NCI-H2196 (cell line): Measurements from ENCODE around the gene CNIH2.
"Not testable (repeated sequence)": the region's sequence is repeated elsewhere in the genome, so short reads cannot be mapped to it uniquely, and the experiment has no call there.

Experiments used
- DNase-seq: peaks from one replicate; lab custom pipeline; 2025; ENCODE audit not compliant: unreplicated experiment; lab: John Stamatoyannopoulos, UW

The CNIH2 gene

DNA sequence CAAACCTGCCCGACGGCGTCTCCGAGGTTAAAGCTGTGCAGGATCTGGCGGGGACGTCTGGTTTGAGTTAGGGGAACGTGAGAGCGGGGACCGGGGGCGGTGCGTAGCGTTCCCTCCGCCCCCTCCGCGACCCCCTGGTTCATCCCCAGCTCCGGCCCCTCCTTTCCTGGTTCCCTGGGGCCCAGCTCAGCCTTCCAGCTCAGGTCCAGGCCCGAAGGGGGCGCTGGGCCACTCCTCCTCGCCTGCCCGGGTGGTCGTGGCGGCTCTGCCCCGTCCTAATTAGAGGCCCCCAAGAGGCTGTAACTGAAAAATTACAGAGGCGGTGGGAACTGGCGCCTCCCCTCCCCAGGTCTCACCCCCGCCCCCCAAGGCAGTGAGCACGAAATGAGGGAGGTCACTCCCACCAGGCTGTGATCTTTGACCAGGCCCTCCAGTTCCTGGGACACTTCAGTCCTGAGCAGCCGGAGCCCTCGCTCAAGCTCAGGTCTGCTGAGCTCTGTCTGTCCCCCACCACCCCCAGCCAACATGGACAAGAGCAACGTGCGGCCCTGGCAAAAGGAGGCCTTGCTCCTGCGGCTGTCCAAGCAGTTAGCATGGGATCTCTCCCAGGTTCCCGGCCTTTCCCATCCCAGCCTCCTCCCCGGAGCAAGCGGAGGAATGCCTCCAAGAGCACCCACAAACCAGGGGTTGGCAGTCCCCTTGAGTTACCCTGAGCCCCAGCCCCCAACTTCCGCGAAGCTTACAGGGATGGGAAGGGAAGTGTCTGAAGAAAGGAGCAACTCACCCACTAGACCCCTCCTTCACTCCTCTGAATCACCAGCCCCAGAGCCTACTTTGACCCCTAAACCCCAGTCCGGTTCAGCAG is 35.6 kb downstream of the CNIH2 start:
- DNase-seq: no peak

DNA sequence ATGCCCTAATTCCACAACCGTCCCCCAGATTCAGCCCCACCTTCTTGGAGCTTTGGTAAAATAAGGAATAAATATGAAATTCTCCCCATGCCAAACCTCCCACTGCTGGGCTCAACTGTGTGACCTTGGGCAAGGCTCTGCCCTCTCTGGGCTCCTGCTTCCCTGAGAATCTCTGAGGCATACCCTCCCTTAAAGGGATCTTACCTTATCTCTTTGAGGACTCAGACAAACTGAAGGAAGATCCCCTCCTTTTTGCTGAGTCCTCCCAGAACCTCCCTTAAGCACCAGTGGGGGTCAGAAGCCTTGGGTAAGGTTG is 36.2 kb downstream of the CNIH2 start:
- DNase-seq: no peak

DNA sequence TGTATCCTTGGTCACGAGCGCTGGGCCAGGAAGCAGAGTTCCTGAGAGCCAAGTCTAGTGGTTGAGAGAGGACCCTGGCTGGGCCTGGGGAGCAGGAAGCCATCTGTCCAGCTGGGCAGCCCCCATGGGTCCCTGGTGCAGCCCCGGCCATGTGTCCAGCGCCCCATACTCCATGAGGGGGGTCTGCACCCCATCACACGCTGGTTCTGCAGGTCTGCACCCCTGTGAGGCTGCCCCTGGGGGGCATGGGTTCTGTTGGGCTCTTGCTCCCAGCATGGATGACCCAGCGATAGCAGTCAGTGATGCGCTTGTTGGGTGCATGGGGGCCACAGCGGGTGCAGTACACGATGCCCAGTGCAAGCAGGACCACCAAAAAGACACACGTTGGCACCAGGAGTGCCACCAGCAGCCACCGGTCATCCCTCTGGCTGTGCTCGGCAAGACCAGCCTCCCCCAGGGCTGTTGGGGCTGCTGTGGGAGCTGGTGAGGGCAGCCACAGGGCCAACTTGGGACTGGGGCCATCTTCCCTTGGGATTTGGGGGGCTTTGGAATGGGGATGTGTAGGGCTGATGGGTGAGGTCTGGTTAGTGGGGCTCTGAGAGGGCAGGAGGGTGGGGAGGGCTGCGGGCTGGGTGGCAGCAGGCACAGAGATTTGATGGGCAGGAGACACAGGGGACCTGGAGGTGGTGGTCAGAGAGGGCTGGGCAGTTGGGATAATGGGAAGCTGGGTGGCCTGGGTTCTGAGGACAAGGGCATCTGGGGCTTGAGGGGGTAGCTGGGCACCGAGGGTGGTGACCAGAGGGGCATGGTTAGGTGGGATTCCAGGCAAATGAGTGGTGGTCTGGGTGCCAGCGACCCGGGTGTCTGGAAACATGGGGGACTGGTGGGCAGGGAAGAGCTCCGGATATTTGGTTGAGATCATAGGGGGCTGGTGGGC is 36.9 kb downstream of the CNIH2 start:
- DNase-seq: no peak

DNA sequence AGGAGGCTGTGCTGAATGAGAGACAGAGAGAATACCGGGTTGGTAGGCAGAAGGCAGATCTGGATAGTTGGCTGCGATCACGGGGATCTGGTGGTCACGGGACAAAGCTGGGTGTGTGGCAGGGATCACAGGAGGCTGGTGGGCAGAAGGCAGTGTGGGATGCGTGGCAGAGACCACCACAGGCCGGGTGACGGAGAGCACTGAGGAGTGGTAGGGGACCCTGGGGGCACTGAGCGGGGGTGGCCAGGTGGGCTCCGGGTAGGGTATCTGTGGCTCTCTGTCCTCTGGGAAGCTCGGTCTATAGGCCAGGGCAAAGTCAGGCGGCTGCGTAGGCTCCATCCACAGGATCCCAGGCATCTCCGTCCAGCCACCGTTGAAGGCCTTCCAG is 37.5 kb downstream of the CNIH2 start:
- no peak for DNase-seq

DNA sequence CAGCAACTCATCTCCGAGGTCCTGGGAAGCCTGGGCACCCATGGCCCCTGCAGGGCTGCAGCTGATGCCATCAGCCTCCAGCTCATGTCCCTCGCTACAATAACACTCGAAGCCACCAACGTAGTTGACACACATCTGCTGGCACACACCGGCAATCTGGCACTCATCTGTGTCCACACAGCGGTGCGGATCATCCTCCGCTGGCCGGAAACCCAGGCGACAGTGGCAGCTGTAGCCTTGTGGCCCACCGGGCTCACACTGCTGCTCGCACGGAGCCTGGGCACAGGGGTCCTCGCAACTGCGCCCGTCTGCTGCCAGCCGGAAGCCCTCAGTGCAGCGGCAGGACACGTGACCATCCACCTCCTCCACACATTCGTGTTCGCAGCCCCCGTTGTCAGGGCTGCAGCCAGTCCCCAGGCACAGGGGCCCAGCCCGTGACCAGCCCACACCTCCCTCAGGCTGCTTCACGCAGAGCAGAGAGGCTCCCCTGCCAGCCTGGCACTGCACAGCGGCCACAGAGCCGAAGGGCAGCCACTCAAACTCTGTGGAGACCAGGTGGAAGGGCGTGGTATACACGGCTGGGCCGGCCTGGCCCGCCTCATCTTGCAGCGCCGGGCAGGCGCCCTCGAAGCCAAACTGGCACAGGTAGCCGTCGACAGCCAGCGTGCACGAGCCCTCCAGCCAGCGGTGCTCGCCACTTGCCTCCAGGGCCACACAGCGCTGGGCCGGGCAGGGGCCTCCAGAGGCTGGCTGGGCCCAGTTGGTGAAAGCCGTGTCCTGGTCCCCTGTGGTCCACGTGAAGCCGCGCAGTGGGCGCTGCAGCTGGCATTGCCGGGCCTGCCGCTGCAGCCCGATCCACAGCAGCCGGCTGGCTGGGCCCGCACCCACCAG is 38.2 kb downstream of the CNIH2 start:
- DNase-seq: no peak

DNA sequence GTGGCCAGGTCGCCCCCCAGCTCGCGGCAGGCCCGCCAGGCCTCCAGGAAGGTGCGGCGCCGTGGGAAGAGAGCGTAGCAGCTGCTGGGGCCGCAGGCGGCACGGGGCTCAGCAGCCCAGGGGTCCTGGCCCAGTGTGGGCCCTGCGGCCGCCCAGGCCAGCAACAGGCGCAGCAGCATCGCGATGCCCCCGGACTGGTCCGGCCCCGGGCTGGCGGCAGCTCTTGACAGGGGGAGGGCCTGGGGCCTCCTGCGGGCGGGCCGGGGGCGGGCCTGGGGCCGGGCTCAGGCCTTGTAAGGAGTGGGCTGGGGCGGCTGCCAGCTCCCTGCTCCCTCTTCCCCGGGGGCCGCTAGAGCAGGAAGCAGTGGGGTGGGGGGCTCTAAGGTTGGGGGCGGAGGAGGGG is 38.9 kb downstream of the CNIH2 start, which contains the start of gene CD248:
Gene CD248, minus strand, starts transcription at position 196 of the 403 bp plus-strand sequence. Its CDS starts 17 bp downstream, at position 179.
- DNase-seq: no peak

DNA sequence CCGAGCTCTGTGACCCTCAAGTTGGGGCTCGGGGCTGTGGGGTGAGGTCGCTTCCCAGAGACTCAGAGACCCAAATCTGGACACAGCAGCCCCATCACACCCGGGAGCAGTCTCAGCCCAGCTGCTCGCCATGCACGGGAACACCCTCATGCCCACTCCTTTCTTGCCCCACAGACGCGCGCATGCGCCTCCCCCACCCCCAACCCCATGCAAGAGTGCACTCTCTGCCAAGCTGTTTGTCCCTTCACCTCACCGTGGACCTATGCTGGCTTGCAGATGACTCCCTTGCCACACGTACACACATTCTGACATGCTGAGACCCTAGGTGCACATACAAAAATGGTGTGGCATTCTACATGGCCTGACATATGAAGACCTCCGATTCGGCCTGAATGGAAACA is 39.3 kb downstream of the CNIH2 start:
- no peak for DNase-seq

DNA sequence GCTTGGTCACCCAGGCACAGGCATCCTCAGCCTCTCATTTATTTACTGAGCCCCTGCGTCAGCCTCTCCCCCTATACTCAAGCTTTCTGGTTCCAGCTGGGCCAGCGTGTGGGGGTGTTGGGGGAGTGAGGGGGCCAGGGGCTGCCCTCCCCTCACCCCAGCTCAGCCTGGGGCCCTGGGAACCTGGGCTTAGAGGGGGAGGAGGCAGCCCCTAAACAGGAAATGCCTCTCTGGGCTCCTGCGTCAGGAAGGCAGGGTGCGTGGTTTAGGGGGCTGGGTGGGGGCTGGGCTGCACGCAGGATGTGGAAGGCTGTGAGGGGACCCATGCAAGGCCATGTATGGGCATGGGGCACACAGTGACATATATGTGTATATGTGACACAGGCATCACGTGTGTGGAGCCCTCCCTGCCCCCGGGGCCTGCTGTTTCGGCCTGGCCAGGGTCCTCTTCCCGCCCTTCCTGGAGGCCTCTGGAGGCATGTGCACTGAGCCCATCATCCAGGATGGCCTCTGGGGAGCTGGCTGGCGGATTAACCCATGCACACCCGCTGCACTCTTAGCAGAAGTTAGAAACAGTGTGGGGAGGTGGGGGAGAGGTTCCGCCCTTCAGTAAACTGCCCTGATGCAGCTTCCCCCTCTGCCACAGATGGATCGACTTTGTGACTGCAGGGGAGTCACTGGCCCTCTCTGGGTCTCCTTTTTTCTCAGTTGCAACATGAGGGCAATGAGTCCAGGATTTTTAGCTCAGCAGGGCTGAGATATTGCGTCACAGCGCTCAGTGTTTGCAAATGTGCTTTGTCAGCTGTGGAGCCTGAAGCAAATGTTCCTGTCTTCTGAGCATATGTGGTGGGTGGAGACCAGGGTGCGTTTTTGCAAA is 40.0 kb downstream of the CNIH2 start:
- no peak for DNase-seq

DNA sequence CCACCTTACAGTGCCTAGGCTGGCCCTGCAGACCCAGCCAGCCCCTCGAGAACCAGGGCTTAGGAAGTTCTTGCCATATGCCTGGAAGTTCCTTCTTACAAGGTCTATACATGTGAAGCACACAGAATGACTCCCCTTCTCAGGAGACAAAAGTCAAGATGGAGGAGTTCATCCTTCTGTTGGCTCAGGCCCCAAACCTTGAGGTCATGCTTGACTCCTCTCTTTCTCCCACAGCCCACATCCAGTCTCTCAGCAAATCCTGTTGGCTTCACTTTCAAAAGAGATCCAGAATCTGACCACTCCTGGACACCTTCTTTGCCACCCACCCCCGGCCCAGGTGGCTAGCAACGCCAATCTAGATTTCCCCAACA is 40.6 kb downstream of the CNIH2 start:
- DNase-seq: no peak

DNA sequence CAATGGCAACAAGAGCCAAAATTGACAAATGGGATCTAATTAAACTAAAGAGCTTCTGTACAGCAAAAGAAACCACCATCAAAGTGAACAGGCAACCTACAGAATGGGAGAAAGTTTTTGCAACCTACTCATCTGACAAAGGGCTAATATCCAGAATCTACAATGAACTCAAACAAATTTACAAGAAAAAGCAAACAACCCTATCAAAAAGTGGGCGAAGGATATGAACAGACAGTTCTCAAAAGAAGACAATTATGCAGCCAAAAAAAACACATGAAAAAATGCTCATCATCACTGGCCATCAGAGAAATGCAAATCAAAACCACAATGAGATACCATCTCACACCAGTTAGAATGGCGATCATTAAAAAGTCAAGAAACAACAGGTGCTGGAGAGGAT is 42.3 kb downstream of the CNIH2 start:
- DNase-seq: not testable (repeated sequence)

DNA sequence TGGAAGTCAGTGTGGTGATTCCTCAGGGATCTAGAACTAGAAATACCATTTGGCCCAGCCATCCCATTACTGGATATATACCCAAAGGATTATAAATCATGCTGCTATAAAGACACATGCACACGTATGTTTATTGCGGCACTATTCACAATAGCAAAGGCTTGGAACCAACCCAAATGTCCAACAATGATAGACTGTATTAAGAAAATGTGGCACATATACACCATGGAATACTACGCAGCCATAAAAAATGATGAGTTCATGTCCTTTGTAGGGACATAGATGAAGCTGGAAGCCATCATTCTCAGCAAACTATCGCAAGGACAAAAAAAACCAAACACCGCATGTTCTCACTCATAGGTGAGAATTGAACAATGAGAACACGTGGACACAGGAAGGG is 42.8 kb downstream of the CNIH2 start:
- not testable (repeated sequence) for DNase-seq

DNA sequence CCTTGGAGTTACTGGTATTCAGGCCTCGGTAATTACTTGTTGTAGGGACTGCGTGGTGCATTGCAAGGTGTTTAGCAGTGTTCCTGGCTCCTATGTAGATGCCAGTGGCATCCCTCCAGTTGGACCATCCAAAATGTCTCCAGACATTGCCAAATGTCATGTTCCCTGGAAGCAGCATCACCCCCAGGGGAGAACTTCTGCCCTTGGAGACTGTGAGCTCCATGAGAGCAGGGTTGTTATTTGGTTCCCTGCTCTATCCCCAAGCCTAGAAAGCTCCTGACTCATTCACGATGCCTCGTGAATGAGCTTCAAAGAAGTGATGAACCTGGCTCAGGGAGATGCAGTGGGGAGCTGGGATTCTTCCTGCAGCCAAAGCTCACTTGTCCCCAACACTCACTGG is 43.6 kb downstream of the CNIH2 start:
- DNase-seq: no peak

DNA sequence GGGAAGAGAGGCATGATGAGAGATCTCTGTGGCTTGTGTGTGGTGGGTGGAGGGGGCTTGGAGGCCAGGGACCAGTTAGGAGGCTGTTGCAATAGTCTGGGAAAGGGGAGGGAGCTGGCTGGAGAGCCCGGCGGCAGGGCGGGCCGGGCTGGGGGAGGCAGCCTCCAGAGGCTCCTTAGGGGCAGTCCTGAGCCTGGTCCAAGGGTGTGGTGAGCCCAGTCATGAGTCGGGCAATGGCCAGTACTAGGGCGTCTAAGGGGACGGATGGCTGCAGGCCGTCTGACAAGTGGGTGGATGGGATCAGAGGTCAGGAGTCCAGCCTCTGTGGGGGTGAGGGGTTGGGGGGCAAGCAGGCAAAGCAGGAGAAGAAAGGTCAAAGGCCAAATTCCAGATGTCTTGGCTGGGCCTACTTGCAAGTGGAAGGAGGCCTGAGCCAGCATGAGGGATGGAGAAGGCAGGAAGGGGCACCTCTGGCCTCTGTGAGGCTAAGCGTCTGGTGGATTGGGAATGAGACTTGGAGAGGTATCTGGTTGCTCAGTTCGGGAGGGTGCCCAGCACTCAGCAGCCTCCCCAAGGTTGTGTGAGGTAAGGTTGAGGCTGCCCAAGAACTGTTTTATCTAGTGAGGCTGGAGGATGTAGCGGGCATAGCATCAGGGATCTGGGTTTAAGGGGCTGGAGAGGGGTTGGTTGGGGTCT is 44.9 kb downstream of the CNIH2 start:
- no peak for DNase-seq

DNA sequence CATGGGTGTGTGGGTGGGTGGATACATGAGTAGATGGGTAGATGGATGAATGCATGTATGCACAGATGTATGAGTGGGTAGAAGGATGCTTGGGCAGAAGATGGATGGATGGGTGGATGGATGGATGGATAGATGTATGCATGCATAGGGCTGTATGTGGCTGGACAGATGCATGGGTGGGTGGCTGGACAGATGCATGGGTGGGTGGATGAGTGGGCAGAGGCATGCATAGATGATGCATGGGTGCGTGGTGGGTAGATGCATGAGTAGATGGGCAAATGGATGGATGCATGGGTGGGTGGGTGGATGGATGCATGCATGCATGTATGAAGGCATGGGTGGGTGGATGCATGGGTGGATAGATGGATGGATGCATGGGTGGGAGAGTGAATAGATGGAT is 45.7 kb downstream of the CNIH2 start:
- no peak for DNase-seq

DNA sequence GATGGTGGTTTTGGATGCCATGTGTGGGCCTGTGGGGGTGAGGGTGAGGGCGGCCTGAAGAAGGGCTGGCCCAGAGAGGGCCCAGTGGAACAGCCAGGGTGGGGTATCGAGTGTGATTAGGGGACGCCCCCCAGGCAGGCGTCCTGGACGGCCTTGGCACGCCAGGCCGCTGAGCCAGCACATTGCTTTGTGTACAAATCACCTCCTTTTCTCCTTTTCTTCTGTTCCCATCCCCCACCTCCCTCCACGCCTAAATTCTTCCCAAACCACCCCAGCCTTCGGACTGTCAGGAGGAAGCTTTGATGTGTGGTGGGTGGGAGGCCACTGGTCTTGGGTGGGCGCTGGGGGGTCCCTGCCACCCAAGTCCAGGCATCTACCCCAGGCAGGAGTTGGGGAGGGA is 46.7 kb downstream of the CNIH2 start:
- no peak for DNase-seq

DNA sequence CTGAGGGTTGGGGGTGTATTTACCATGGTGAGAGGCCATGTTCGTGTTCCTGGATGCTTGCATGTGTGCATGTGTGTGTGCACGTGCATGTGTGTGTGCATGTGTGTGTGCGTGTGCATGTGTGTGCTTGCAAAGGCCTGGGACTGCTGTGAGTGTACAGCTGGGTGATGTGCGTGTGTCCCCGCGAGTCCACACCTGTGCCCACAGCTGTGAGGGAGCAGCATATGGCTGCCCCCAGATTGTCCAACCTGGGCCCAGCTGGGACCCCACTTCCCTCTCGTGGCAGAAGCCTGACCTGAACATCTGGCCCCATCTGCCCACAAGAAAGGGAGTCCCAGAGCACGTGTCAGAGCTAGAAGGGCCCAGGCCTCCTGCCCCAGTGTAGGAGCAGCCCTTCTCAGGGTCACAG is 47.3 kb downstream of the CNIH2 start:
- no peak for DNase-seq

DNA sequence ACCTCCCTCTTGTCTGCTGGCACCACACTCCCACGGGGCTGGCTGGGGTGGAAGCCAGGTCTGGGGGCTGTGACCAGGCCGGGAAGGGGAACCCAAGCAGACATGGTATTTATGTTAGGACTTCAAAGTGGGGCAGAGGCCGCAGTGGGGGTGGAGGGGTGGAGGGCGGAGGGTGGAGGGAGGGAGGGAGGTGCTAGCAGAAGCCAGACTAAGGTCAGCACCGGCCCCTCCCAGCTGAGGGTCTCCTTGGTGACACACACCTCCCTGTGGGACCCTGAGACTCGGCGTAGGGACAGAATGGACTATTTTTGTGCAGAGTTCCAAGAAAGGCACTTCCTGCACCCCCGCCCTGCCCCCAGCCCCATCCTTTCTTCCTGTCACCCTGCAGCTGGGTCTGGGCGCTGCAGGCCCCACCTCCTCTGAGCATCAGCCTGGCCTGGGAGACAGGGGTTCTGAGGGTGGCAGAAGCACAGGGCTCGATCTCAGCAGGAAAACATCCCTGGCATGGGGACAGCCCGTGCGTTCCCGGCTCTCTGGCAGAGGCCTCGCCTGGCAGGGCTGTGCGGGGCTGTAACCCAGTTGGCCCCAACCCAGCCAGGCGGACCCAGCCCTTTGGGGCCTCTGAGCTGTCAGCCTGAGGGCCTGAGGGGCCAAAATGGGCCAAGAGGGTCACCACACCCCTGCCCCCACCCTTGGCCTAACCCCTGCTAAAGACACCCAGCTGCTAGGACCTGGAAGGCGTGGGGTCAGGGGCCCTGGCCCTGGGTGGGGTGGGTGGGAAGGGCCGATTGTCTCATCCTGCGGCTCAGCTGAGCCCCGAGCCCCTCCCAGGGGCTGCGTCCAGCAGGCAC is 48.5 kb downstream of the CNIH2 start:
- no peak for DNase-seq

DNA sequence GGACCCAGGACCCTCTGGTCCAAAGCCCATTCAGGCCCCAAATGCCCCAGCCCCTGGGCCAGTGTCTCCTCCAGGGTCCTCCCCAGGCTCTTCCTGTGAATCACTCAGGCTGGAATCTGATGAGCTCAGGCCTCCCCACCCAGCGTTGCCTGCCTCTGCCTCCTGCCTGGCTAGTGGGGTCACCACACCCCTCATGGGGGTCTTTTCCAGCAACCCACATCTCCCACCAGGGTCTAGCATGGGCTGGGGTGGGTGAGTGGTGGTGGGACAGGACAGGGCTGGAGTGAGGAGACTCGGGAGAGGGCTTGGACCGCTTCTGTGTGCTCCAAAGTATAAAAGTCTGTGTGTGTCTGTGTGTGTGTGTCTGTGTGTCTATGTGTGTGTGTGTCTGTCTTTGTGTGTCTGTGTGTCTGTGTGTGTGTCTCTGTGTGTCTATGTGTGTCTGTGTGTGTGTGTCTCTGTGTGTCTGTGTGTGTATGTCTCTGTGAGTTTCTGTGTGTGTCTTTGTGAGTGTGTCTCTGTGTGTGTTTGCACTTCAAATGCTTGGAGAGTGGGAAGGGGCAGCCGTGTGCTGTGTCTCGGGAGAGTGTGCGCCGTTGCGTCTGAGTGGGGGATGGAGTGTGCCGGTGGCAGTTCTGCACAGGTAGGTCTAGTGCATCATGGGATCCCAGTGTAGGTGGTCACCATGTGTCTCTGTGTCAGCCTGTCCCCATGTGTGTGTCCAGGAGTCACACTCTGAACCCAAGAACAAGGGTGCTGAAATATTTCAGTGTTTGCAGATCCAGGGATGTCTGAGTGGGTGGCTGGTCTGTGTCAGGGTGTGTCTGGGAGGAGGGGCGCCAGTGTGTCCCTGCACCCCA is 49.4 kb downstream of the CNIH2 start:
- no peak for DNase-seq
